ENCODE data around the gene PGM1.
"Not testable (repeated sequence)": the region's sequence is repeated elsewhere in the genome, so short reads cannot be mapped to it uniquely, and the experiment has no call there.

DNA sequence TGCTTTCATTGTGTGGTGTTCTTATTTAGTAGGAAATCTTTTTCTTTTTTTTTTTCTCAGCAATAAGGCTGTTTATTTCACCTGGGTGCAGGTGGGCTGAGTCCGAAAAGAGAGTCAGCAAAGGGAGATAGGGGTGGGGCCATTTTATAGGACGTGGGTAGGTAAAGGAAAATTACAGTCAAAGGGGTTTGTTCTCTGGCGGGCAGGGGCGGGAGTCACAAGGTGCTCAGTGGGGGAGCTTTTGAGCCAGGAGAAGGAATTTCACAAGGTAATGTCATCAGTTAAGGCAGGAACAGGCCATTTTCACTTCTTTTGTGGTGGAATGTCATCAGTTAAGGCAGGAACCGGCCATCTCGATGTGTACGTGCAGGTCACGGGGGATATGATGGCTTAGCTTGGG, 20.5 kb upstream of the PGM1 start:
- TF ChIP-seq, protein P1, sequence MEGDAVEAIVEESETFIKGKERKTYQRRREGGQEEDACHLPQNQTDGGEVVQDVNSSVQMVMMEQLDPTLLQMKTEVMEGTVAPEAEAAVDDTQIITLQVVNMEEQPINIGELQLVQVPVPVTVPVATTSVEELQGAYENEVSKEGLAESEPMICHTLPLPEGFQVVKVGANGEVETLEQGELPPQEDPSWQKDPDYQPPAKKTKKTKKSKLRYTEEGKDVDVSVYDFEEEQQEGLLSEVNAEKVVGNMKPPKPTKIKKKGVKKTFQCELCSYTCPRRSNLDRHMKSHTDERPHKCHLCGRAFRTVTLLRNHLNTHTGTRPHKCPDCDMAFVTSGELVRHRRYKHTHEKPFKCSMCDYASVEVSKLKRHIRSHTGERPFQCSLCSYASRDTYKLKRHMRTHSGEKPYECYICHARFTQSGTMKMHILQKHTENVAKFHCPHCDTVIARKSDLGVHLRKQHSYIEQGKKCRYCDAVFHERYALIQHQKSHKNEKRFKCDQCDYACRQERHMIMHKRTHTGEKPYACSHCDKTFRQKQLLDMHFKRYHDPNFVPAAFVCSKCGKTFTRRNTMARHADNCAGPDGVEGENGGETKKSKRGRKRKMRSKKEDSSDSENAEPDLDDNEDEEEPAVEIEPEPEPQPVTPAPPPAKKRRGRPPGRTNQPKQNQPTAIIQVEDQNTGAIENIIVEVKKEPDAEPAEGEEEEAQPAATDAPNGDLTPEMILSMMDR (IDR thresholded peaks at IDR 0.05): not testable (repeated sequence)
- not testable (repeated sequence) for TF ChIP-seq EP300, POLR2A (IDR thresholded peaks at IDR 0.05)
